GM12892 (cell line): ENCODE measurements around the gene MACROD1.
A peak's percentile ranks its signal among the peaks of the same experiment; 100 is the strongest.

Experiments used
- DNase-seq: peaks from one replicate; pipeline ENCODE4 v3.0.0; 2011; ENCODE audit not compliant: insufficient read length
- FAIRE-seq: peaks from 2 replicates; lab custom pipeline; 2011; peaks lifted over from hg19 to GRCh38; lab: Jason Lieb, UNC
- POLR2A ChIP-seq: IDR thresholded peaks from 2 replicates; pipeline ENCODE4 v1.6.1; 2011; ENCODE audit warnings: low read depth, low read length, control low read depth
- POLR2AphosphoS5 ChIP-seq: IDR thresholded peaks from 2 replicates; pipeline ENCODE4 v1.6.1; 2011; ENCODE audit warnings: low read depth, low read length, control low read depth
- TAF1 ChIP-seq: IDR thresholded peaks from 2 replicates; pipeline ENCODE4 v1.6.1; 2011; ENCODE audit warnings: low read depth, mild to moderate bottlenecking, control low read depth, low read length, borderline replicate concordance

Gene MACROD1

DNA sequence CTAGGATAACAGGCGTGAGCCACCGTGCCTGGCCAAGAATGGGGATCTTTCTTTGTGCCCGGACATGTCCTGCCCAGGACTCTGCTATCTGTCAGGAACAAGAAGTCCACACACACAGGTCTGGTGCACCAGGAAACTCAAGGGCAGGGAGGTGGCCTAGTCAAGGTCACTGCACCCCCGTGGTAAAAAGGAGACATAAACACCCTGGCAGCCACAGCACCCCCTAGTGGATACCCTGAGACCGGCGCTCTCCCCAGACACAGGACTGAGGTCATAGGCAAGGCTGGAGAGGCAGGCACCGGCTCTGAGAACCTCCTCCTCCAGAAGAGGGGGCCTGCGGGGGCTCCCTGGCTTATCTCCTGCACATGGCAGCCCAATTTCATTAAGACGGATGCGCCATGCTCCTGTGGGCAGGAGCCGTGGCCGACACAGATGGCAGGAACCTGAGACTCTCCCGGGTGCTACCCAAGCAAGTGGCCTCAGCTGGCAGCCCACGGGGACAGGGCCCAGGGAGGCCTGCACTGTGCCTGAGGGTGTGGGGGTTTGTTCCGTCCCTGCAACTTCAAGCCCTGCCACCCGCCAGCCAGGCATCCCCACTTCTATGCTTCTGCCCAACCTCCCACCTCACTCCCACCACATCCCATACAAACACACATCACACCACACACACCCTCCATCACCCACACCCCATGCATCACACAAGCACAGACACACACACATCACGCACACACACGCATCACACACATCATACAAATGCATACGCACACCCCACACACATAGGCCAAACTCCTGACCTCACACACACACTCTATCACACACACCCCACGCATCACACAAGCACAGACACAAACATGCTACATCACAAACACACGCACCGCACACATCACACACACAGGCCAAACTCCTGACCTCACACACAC is 19.6 kb downstream of the MACROD1 start:
- peak; percentile 73 for DNase-seq
- peak; percentile 67 for FAIRE-seq
- no peak for TF ChIP-seq POLR2A
- no peak for TF ChIP-seq POLR2AphosphoS5
- no peak for TF ChIP-seq TAF1

DNA sequence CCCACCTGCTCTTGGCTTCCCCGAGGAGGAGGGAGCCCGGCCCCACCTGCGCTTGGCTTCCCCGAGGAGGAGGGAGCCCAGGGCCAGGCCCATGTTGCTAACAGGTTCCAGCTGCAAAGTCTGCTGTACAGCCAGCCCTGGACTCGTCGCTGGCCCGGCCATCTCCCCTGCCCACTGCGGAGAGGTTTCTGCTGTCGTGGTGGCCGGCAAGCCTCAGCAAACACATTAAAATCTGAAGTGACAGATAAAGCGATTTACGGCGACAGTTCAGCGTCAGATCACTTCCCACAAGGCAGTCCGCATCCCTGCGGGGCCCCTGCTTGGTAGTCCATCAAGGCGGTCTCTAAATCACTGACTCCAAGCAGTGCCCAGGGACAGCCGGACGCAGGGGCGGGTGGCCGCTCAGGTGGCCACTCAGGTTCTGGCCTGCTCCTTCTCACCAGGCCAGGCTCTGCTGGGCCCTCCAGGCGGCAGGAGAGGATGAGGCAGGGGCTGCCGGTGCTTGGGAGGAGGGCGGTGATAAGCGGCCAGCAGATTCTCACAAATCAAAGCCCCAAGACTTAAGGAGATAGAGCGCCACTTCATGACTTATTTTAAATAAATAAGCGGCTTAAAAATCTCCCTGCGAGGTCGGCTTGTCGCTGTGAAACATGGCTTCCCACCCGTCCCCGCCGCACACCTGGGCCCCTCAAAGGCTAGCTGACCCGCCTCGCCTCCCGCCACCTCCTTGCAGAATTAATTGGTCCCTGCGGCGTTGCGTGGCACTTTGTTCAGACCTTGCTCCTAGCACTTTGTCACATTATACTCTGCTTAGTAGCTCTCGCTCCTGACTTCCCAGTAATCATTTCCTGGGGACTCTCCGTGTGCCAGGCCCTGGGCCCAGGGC is 21.1 kb downstream of the MACROD1 start:
- TF ChIP-seq POLR2A (no peak), TAF1 (no peak)
- DNase-seq (no peak), FAIRE-seq (no peak)

DNA sequence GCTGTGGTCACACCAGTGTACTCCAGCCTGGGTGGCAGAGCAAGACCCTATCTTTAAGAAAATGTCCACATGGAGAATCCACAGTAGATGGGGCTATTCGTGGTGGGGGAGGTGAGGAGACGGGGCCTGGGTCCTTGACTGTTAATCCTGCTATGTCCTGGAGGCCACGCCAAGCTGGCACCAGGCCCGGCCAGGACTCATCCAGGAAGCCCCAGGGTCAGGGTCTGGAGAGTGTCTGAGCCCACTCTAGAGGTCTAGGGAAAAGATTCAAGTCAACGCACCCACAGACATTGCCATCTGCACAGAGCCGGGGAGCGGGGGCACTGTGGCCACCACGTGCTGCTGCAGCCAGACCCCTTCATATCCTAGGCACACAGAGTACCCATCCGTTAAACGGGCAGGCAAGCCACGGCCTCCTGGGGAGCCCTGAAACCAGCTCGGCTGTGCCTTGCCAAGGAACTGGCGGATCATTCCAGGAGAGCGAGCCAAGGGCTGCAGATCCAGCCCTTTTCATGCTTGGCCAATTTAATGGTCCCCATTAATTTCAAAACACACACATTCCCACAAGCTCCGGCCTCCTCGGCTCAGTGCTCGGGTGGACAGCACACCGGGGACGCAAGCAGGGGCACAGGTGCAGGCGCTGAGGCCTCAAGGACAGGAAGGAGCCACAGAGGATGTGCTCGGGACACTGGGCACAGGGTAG is 24.7 kb downstream of the MACROD1 start:
- DNase-seq (no peak), FAIRE-seq (no peak)
- TF ChIP-seq TAF1 (no peak), POLR2A (no peak), POLR2AphosphoS5 (no peak)

DNA sequence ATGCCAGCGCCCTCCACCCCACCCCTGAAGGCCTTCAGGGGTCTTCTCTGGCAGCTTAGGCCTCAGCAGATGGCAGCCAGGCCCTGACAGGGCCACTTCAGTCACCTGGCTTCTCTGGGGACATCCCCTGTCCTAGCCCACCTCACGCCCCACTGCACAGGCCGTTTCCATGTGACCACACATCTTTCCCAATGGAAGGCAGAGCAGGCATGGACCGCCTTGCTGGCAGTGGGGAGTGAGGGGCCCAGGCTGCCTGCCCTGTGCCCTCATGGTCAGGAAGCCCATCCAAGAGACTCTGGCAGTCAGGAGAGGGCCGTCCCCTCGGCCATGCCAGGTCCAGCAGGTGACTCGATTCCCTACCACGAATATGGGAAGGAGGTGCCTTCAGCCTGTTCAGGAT is 25.8 kb downstream of the MACROD1 start:
- FAIRE-seq (no peak), DNase-seq (no peak)
- TF ChIP-seq TAF1 (no peak), POLR2AphosphoS5 (no peak), POLR2A (no peak)

DNA sequence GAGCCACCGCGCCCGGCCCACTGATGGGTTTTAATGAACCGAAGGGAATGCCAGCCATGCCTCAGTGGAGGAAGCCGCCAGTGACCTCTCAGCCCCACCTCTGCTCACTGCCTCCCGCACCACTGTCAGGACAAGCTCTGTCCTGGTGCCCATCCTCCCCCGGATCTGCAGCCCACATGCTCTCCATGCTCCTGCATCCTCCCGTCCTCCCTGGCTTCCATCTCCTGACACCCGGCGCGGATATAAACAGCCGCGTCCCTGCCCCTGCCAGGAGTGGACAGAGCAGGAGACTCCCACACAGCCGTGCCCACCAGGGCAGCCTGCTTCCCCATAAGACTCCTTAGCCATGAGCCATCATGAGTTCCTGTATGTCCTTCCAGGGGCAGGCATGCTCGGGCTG is 26.9 kb downstream of the MACROD1 start:
- no peak for FAIRE-seq
- no peak for TF ChIP-seq POLR2AphosphoS5
- no peak for TF ChIP-seq TAF1
- no peak for TF ChIP-seq POLR2A

DNA sequence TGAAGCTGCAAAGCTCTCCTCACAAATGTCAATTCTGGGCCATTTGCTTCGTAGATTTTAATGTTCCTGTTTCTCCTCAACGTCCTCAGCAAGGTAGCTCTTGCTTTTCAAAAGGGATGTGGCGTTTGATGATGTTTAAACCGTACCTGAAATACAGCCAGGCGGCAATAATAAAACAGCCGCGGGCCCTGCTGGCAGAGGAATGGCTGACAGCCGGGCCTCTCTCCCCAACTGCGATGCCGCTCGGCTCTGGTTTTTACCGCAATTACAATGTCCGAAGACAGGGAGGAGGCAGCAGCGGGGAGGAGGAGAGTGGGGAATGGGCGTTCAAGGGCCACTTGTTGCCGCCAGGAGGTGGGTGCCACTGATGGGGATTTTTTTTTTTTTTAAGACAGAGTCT is 27.5 kb downstream of the MACROD1 start:
- DNase-seq = no peak
- FAIRE-seq = no peak
- TF ChIP-seq POLR2A (no peak), TAF1 (no peak), POLR2AphosphoS5 (no peak)

More for the DNA sequence above, 26.9 kb downstream of the MACROD1 start:
- no peak for DNase-seq

DNA sequence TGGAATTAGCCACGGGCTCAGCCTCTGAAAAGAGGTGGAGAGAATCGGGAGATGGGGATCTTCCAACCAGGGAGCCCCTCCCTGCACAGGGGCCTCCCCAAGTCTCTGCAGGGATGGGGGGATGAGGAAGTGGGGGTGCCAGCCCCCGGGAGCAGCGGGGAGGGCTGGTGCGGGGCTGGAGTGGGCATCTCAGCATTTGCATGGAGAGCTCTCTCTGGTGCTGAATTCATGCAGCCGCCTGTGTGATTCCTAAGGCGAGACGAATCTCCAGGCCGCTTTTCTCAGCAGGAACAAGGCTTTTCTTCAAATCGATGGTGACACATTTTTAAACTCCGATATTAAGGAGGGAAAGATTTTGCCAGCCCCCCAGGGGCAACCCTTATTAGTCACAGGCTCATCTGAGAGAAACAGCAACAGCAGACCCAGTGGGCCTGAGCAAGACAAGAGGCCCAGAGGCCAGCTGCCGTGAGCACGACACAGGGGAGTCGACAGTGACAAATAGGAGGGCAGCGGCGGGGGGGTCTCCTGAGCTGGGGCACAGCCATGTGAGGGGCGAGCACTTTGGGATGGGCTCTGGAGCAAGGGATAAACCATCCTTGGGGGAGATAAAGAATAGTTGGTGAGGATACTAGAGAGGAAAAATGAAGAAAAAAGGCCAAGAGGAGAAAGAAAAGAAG is 29.0 kb downstream of the MACROD1 start:
- DNase-seq = no peak
- no peak for FAIRE-seq
- no peak for TF ChIP-seq TAF1
- TF ChIP-seq POLR2AphosphoS5 = no peak
- TF ChIP-seq POLR2A = no peak

DNA sequence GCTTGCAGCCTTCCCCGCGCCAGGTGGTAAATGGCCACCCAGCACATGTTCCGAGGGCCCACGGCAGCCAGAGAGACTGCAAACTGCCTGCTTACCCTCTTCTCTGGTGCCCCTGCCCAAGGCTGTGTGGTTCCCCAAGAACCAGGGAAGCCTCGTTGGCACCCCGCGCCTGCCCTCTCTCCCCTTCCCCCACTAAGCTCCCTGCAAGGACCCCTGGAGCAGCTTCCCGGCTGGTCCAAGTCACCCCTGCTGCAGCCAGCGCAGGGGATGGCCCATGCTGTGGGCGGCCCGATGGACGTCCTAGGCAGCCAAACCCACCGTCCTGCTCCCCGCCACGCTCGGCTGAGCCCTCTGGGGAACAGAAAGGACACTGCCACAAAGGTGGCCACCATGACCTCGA is 30.2 kb downstream of the MACROD1 start:
- FAIRE-seq (no peak), DNase-seq (no peak)
- TF ChIP-seq POLR2AphosphoS5 = no peak
- no peak for TF ChIP-seq POLR2A
- no peak for TF ChIP-seq TAF1

DNA sequence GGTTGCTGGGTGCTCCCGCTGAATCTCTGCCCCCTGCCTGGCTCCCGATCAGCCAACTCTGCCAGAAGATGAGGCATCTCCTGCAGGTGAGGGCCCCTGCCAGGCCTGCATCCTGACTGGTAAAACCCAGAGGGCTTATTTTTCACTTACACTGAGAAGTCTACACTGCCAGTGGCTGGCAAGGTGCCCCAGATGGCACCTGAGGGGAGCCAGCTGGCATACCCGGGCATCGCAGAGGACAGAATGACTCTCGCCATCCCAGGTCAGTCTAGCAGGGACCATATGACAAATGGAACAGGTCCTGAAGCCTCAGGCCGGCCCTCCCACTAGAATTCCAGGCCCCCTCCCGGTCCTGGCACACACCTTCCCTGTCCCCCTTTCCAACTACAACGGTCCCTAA is 30.9 kb downstream of the MACROD1 start:
- DNase-seq = no peak
- TF ChIP-seq POLR2A = no peak
- no peak for TF ChIP-seq TAF1
- TF ChIP-seq POLR2AphosphoS5 = no peak
- no peak for FAIRE-seq

DNA sequence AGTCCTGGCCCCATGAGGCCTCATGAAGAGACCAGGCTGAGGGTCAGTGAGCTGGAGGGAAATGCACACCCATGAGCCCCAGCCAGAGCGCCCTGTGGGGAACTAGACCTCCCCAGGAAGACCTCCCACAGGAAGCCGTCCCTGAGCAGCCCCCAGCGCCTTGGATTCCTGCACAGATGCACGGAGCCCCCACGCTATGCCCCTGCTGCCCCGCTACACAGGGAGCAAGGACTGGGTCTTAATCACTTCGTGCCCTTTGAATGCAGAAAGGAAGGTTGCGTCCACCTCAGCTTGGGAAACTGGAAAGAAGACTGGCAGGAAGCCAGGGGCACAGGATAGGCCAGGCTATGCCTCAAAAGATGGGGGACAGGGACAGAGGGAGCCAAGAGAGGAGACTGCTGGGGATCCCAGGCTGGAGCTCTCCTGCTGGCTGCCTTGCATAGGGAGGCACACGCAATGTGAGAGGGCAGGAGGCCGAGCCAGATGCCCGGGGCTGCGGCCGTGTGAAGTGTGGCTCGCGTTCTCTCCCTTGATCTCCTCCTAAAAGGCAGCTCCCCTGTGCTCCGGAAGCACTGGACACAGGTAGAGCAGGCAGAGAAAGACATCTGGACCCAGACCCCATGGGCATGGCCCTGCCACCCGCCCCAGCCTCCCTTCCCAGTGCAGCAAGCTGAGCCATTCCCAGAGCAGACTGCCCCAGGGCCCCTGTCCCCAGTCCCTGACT is 32.8 kb downstream of the MACROD1 start:
- TF ChIP-seq TAF1 (no peak), POLR2A (no peak), POLR2AphosphoS5 (no peak)
- DNase-seq (no peak), FAIRE-seq (no peak)
